Naive thymus-derived CD4-positive, alpha-beta T cell (primary cell): ENCODE data around the gene KDM5C. TPM values are rescaled to one million over a fixed set of nuclear protein-coding genes. Genes with fewer than 3 reads are reported as not detected.

Source experiments
- ATAC-seq: fragments of 150-1000 bp; cut with Tn5 transposase; 2 replicates; pipeline ENCODE4 v1.10.0; 2021; ENCODE audit warnings: mild to moderate bottlenecking, moderate library complexity
- CTCF ChIA-PET: fragments of 350-600 bp; sonication (Branson Sonifier 250); formaldehyde crosslinking; loops from one replicate; lab custom pipeline; 2021; ENCODE audit warnings: antibody characterized with exemption; lab: Charles Lee
- POLR2A ChIA-PET: fragments of 350-600 bp; sonication (Branson Sonifier 250); formaldehyde crosslinking; loops from one replicate; lab custom pipeline; 2021; ENCODE audit warnings: antibody characterized with exemption, inconsistent platforms; lab: Charles Lee
- DNase-seq, 9 donors: peaks; one replicate each; pipeline versions ENCODE4 v3.0.0 to v3.0.0-alpha.2; 2020 to 2022; ENCODE audit warnings: mixed read lengths in 1 of 9
- H3K27ac ChIP-seq: one replicate; pipeline ENCODE4 v1.7.0; 2013; ENCODE audit warnings: mild to moderate bottlenecking, low read depth, low read length, moderate library complexity
- H3K27me3 ChIP-seq, 2 donors: one replicate each; pipeline ENCODE4 v1.7.0; 2013; ENCODE audit warnings: low read length in 2 of 2, mild to moderate bottlenecking in 2 of 2, moderate library complexity in 2 of 2; ENCODE audit not compliant: control insufficient read depth in 2 of 2, insufficient read depth in 2 of 2
- H3K36me3 ChIP-seq, 3 experiments: 1 replicate in 2 of 3; 2 replicates in 1 of 3; pipeline ENCODE4 v1.7.0; 2013; ENCODE audit warnings: low read length in 3 of 3, mild to moderate bottlenecking in 3 of 3, moderate library complexity in 1 of 3; ENCODE audit not compliant: insufficient read depth in 3 of 3, control insufficient read depth in 2 of 3
- H3K4me1 ChIP-seq, 2 donors: one replicate each; pipeline ENCODE4 v1.7.0; 2013; ENCODE audit warnings: low read length in 2 of 2, mild to moderate bottlenecking in 2 of 2, moderate library complexity in 1 of 2; ENCODE audit not compliant: control insufficient read depth in 2 of 2, insufficient read depth in 2 of 2
- H3K4me3 ChIP-seq: 2 replicates; pipeline ENCODE4 v1.7.0; 2013; ENCODE audit warnings: mild to moderate bottlenecking, low read length
- H3K9me3 ChIP-seq, 3 experiments: 1 replicate in 2 of 3; 2 replicates in 1 of 3; pipeline ENCODE4 v1.7.0; 2013; ENCODE audit warnings: low read length in 3 of 3; ENCODE audit not compliant: control insufficient read depth in 2 of 3
- H3K27ac Mint-ChIP-seq, 9 donors: one replicate each; pipeline ENCODE4 v1.8.0; 2020 to 2022; ENCODE audit warnings: mixed read lengths in 9 of 9, mild to moderate bottlenecking in 8 of 9, moderate library complexity in 5 of 9, inconsistent platforms in 2 of 9
- H3K27me3 Mint-ChIP-seq, 5 donors: one replicate each; pipeline ENCODE4 v1.8.0; 2021 to 2022; ENCODE audit warnings: mixed read lengths in 5 of 5, mild to moderate bottlenecking in 1 of 5
- H3K36me3 Mint-ChIP-seq, 5 donors: one replicate each; pipeline ENCODE4 v1.8.0; 2020 to 2022; ENCODE audit warnings: mixed read lengths in 5 of 5, mild to moderate bottlenecking in 3 of 5, inconsistent platforms in 1 of 5
- H3K4me1 Mint-ChIP-seq, 7 donors: one replicate each; pipeline ENCODE4 v1.8.0; 2020 to 2022; ENCODE audit warnings: mixed read lengths in 7 of 7, mild to moderate bottlenecking in 3 of 7, inconsistent platforms in 1 of 7
- H3K4me3 Mint-ChIP-seq, 10 donors: one replicate each; pipeline ENCODE4 v1.8.0; 2020 to 2022; ENCODE audit warnings: mild to moderate bottlenecking in 10 of 10, mixed read lengths in 10 of 10, moderate library complexity in 6 of 10, inconsistent platforms in 2 of 10
- H3K9me3 Mint-ChIP-seq, 11 donors: one replicate each; pipeline ENCODE4 v1.8.0; 2020 to 2022; ENCODE audit warnings: mixed read lengths in 11 of 11, mild to moderate bottlenecking in 4 of 11, inconsistent platforms in 1 of 11, moderate library complexity in 1 of 11
- intact Hi-C, 2 donors: fragments of 100-400 bp; cut with micrococcal nuclease; formaldehyde crosslinking; loops; one replicate each; pipeline ENCODE4 v1.15.1; 2023
- polyA plus RNA-seq, 2 donors: library from polyadenylated mRNA; unstranded; fragments of 300-500 nt; fragmentation: Illumina TruSeq; gene quantifications; one replicate each; pipeline ENCODE4 v1.2.3, GENCODE V29; 2021
- total RNA-seq, 6 experiments: library from RNA in 5 of 6; stranded (reverse) in 5 of 6; gene quantifications; 1 replicate in 5 of 6; 2 replicates in 1 of 6; pipeline ENCODE4 v1.2.3 and lab custom pipeline; 2021 to 2026

Gene KDM5C
- total and polyA plus RNA-seq, 7 experiments from 2014 or later = 24.4 to 216 (median 128) TPM

GRCh38 chrX:53250556-53250955, 25.5 kb upstream of the KDM5C start:
- H3K4me1 Mint-ChIP-seq = no peaks in the 10 kb centered on the region
- CTCF ChIA-PET = no interaction called here
- intact Hi-C loops = no loop called here
- H3K36me3 Mint-ChIP-seq = no peaks in the 10 kb centered on the region
- no peaks in the 10 kb centered on the region for H3K9me3 ChIP-seq
- H3K27ac ChIP-seq = no peak overlapping the region
- no peak overlapping the region for H3K4me3 Mint-ChIP-seq
- no peaks in the 10 kb centered on the region for H3K4me1 ChIP-seq
- H3K27me3 Mint-ChIP-seq = peaks cover 0 to 4% (median 0%) of the 10 kb centered on the region in 5 donors
- POLR2A ChIA-PET = no interaction called here
- no peak for ATAC-seq
- H3K27me3 ChIP-seq = no peaks in the 10 kb centered on the region
- no peak for DNase-seq
- no peaks in the 10 kb centered on the region for H3K36me3 ChIP-seq
- no peak overlapping the region for H3K4me3 ChIP-seq
- H3K27ac Mint-ChIP-seq = no peak overlapping the region
- no peaks in the 10 kb centered on the region for H3K9me3 Mint-ChIP-seq

DNA sequence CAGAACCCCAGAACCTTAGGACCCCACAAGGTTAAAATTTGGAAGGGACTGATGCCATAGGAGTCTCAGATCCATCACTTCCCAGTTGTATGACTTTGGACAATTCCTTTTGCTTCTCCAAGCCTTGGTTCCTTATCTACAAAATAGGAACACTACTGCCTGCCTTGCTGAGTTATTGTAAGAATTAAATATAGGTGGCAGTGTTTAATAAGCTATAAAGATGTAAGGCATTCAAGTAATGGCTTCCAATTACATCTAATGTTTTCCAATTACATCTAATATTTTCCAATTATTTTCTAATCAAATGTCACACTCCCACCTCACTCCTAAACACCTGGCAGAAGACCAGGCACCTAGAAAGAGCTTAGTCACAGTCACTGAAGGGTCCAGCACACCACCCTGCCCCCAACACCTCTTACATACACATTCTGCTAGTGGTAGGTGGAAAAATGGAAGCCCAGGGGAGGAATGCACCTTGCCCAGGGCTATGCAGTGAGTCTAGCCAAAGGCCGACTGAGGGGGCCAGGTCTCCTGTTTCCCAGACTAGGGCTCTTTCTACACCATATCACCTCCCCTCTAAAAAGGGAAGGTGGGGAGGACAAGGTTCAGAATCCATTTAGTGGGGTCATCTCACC, 24.5 kb upstream of the KDM5C start:
- CTCF ChIA-PET = no interaction called here
- Histone ChIP-seq H3K36me3 (no peaks in the 10 kb centered on the region), H3K4me3 (no peak overlapping the region), H3K27me3 (no peaks in the 10 kb centered on the region), H3K4me1 (no peaks in the 10 kb centered on the region), H3K27ac (no peak overlapping the region), H3K9me3 (no peaks in the 10 kb centered on the region)
- no peaks in the 10 kb centered on the region for H3K36me3 Mint-ChIP-seq
- no peak overlapping the region for H3K27ac Mint-ChIP-seq
- no peaks in the 10 kb centered on the region for H3K9me3 Mint-ChIP-seq
- peaks cover 0 to 6% (median 0%) of the 10 kb centered on the region in 5 donors for H3K27me3 Mint-ChIP-seq
- no peak overlapping the region for H3K4me3 Mint-ChIP-seq
- POLR2A ChIA-PET = no interaction called here
- no peaks in the 10 kb centered on the region for H3K4me1 Mint-ChIP-seq
- no peak for DNase-seq
- intact Hi-C loops = no loop called here
- no peak for ATAC-seq

DNA sequence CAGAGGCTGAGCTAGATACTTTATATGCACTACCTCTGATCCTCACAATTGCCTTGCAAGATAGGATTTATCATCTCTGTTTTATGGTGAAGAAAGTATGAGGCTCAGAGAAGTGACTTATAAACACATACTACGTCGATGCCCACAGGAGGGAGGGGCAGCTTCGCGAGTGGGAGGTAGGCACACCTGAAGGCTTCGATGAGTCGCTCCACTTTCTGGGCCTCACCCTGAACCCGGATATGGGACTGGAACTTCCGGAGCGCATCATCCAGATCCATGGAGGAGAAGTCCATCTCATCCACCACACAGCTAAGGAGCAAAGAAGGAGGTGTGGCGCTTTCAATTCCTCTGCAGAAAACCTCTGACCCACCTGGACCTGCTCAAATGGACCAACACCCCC, 22.9 kb upstream of the KDM5C start:
- Mint-ChIP-seq H3K27ac (no peak overlapping the region), H3K9me3 (no peaks in the 10 kb centered on the region), H3K36me3 (no peaks in the 10 kb centered on the region), H3K4me3 (no peak overlapping the region), H3K27me3 (peaks cover 0 to 6% (median 0%) of the 10 kb centered on the region in 5 donors), H3K4me1 (no peaks in the 10 kb centered on the region)
- Histone ChIP-seq H3K4me3 (no peak overlapping the region), H3K27ac (no peak overlapping the region), H3K4me1 (no peaks in the 10 kb centered on the region), H3K27me3 (no peaks in the 10 kb centered on the region), H3K9me3 (no peaks in the 10 kb centered on the region), H3K36me3 (no peaks in the 10 kb centered on the region)
- intact Hi-C loops = no loop called here
- CTCF ChIA-PET = no interaction called here
- POLR2A ChIA-PET = no interaction called here
- DNase-seq = no peak
- ATAC-seq = no peak

DNA sequence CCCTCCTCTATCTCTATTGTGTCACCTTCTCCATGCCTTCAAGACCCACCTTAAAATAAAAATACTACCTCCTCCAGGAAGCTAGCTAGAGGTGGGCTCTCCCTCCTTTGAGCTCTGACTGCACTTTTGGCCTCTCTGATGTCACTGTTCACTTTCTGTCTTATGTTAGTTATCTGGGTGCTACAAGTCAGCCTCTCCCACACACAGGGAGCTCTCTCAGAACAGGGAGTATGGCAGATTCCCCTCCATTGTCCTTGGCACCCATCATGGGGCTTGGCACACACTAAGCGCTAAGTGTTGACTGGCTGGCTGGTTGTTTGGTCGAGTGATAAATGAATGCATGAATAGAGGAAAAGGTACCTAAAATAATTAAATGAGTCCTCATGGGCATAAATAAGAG, 21.2 kb upstream of the KDM5C start:
- no peaks in the 10 kb centered on the region for H3K4me1 Mint-ChIP-seq
- Histone ChIP-seq H3K4me1 (no peaks in the 10 kb centered on the region), H3K4me3 (no peak overlapping the region), H3K36me3 (no peaks in the 10 kb centered on the region), H3K27ac (no peak overlapping the region), H3K27me3 (no peaks in the 10 kb centered on the region), H3K9me3 (no peaks in the 10 kb centered on the region)
- H3K27ac Mint-ChIP-seq = peak overlapping the region in 1 of 9 donors; percentile 18
- peaks cover 0 to 6% (median 0%) of the 10 kb centered on the region in 5 donors for H3K27me3 Mint-ChIP-seq
- POLR2A ChIA-PET = no interaction called here
- DNase-seq (no peak), ATAC-seq (no peak)
- no peaks in the 10 kb centered on the region for H3K9me3 Mint-ChIP-seq
- intact Hi-C loops = no loop called here
- H3K36me3 Mint-ChIP-seq = no peaks in the 10 kb centered on the region
- CTCF ChIA-PET = no interaction called here
- no peak overlapping the region for H3K4me3 Mint-ChIP-seq

- Mint-ChIP-seq H3K27ac (no peak overlapping the region), H3K9me3 (no peaks in the 10 kb centered on the region), H3K4me3 (no peak overlapping the region), H3K4me1 (no peaks in the 10 kb centered on the region), H3K27me3 (peaks cover 0 to 6% (median 0%) of the 10 kb centered on the region in 5 donors), H3K36me3 (no peaks in the 10 kb centered on the region)
- CTCF ChIA-PET = interaction anchor here (0.7 kb wide), 1 partner anchor 387 kb away, joined by 6 read pairs; no protein-coding TSS in a partner anchor
- ATAC-seq (no peak), DNase-seq (no peak)
- H3K4me1 ChIP-seq = no peaks in the 10 kb centered on the region
- no peak overlapping the region for H3K27ac ChIP-seq
- intact Hi-C loops = no loop called here
- H3K27me3 ChIP-seq = no peaks in the 10 kb centered on the region
- H3K4me3 ChIP-seq = no peak overlapping the region
- POLR2A ChIA-PET = no interaction called here
- no peaks in the 10 kb centered on the region for H3K36me3 ChIP-seq
- H3K9me3 ChIP-seq = no peaks in the 10 kb centered on the region
Measured at GRCh38 chrX:53244610-53245009, 19.6 kb upstream of the KDM5C start.

GRCh38 chrX:53242310-53242709, 17.3 kb upstream of the KDM5C start:
- no peak for DNase-seq
- no peaks in the 10 kb centered on the region for H3K36me3 Mint-ChIP-seq
- Histone ChIP-seq H3K4me3 (no peak overlapping the region), H3K36me3 (no peaks in the 10 kb centered on the region), H3K4me1 (no peaks in the 10 kb centered on the region), H3K27me3 (no peaks in the 10 kb centered on the region), H3K9me3 (no peaks in the 10 kb centered on the region), H3K27ac (no peak overlapping the region)
- intact Hi-C loops = no loop called here
- H3K9me3 Mint-ChIP-seq = no peaks in the 10 kb centered on the region
- no peak overlapping the region for H3K27ac Mint-ChIP-seq
- no peaks in the 10 kb centered on the region for H3K4me1 Mint-ChIP-seq
- H3K4me3 Mint-ChIP-seq = no peak overlapping the region
- no peak for ATAC-seq
- ChIA-PET CTCF (no interaction called here), POLR2A (no interaction called here)
- peaks cover 0 to 6% (median 0%) of the 10 kb centered on the region in 5 donors for H3K27me3 Mint-ChIP-seq

GRCh38 chrX:53241558-53241957, 16.6 kb upstream of the KDM5C start:
- Mint-ChIP-seq H3K4me1 (no peaks in the 10 kb centered on the region), H3K9me3 (no peaks in the 10 kb centered on the region), H3K27ac (no peak overlapping the region), H3K4me3 (no peak overlapping the region), H3K27me3 (peaks cover 0 to 6% (median 0%) of the 10 kb centered on the region in 5 donors), H3K36me3 (no peaks in the 10 kb centered on the region)
- no peaks in the 10 kb centered on the region for H3K4me1 ChIP-seq
- intact Hi-C loops = no loop called here
- POLR2A ChIA-PET = no interaction called here
- H3K27ac ChIP-seq = no peak overlapping the region
- H3K4me3 ChIP-seq = no peak overlapping the region
- no peaks in the 10 kb centered on the region for H3K36me3 ChIP-seq
- no peaks in the 10 kb centered on the region for H3K27me3 ChIP-seq
- CTCF ChIA-PET = no interaction called here
- ATAC-seq = no peak
- no peaks in the 10 kb centered on the region for H3K9me3 ChIP-seq
- DNase-seq = no peak
